ENCODE results near the gene RSL24D1. TPM values are rescaled to one million over a fixed set of nuclear protein-coding genes. Genes with fewer than 3 reads are reported as not detected.

Gene RSL24D1
- total and polyA plus RNA-seq, 2 of the 4 experiments (the other 2 are of a cell fraction): 36.5 to 36.7 TPM

- no peak overlapping the region for H3K56ac ChIP-seq (ENCODE audit: extremely low read depth, insufficient read depth, low read length)
- H3K4me1 ChIP-seq (ENCODE audit: control insufficient read depth, insufficient read depth, low read length): peaks cover 11% of the 10 kb centered on the region
- H3K4me2 ChIP-seq (ENCODE audit: low read depth, low read length): no peak overlapping the region
- no peak overlapping the region for H3K4me3 ChIP-seq (ENCODE audit: insufficient read depth, low read depth, low read length)
- TF ChIP-seq, protein P1, sequence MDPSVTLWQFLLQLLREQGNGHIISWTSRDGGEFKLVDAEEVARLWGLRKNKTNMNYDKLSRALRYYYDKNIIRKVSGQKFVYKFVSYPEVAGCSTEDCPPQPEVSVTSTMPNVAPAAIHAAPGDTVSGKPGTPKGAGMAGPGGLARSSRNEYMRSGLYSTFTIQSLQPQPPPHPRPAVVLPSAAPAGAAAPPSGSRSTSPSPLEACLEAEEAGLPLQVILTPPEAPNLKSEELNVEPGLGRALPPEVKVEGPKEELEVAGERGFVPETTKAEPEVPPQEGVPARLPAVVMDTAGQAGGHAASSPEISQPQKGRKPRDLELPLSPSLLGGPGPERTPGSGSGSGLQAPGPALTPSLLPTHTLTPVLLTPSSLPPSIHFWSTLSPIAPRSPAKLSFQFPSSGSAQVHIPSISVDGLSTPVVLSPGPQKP (IDR thresholded peaks at IDR 0.05; ENCODE audit: borderline replicate concordance, low read depth, low read length): no peak
- TF ChIP-seq RAD21 (IDR thresholded peaks at IDR 0.05; ENCODE audit: low read length) (no peak), SMC3 (IDR thresholded peaks at IDR 0.05; ENCODE audit: low read depth, low read length) (no peak), NFE2L2 (IDR thresholded peaks at IDR 0.05; ENCODE audit: low read depth, low read length) (no peak), BHLHE40 (IDR thresholded peaks at IDR 0.05; ENCODE audit: low read depth, low read length) (no peak), MAFK (IDR thresholded peaks at IDR 0.05; ENCODE audit: low read depth, low read length) (no peak), FOS (IDR thresholded peaks at IDR 0.05; ENCODE audit: low read depth, low read length) (no peak), MAZ (IDR thresholded peaks at IDR 0.05; ENCODE audit: borderline replicate concordance, low read depth, low read length) (no peak), RFX5 (IDR thresholded peaks at IDR 0.05; ENCODE audit: low read depth, low read length) (no peak), RCOR1 (IDR thresholded peaks at IDR 0.05; ENCODE audit: insufficient replicate concordance, low read length) (no peak), CHD1 (IDR thresholded peaks at IDR 0.05; ENCODE audit: low read depth, low read length) (no peak), MXI1 (IDR thresholded peaks at IDR 0.05; ENCODE audit: borderline replicate concordance, low read depth, low read length) (no peak), POLR2A (IDR thresholded peaks at IDR 0.05; ENCODE audit: low read depth, low read length) (no peak), CEBPB (IDR thresholded peaks at IDR 0.05; ENCODE audit: low read depth, low read length) (no peak)
- TF ChIP-seq, protein P2, sequence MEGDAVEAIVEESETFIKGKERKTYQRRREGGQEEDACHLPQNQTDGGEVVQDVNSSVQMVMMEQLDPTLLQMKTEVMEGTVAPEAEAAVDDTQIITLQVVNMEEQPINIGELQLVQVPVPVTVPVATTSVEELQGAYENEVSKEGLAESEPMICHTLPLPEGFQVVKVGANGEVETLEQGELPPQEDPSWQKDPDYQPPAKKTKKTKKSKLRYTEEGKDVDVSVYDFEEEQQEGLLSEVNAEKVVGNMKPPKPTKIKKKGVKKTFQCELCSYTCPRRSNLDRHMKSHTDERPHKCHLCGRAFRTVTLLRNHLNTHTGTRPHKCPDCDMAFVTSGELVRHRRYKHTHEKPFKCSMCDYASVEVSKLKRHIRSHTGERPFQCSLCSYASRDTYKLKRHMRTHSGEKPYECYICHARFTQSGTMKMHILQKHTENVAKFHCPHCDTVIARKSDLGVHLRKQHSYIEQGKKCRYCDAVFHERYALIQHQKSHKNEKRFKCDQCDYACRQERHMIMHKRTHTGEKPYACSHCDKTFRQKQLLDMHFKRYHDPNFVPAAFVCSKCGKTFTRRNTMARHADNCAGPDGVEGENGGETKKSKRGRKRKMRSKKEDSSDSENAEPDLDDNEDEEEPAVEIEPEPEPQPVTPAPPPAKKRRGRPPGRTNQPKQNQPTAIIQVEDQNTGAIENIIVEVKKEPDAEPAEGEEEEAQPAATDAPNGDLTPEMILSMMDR (conservative IDR thresholded peaks at IDR 0.05; ENCODE audit: low read depth, low read length): no peak
- TF ChIP-seq, protein P3, sequence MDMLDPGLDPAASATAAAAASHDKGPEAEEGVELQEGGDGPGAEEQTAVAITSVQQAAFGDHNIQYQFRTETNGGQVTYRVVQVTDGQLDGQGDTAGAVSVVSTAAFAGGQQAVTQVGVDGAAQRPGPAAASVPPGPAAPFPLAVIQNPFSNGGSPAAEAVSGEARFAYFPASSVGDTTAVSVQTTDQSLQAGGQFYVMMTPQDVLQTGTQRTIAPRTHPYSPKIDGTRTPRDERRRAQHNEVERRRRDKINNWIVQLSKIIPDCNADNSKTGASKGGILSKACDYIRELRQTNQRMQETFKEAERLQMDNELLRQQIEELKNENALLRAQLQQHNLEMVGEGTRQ (IDR thresholded peaks at IDR 0.05; ENCODE audit: low read depth, low read length): no peak
- H3K36me3 ChIP-seq (ENCODE audit: control insufficient read depth, insufficient read depth, low read length): peaks cover 1% of the 10 kb centered on the region; the same call in 1 of the 2 replicates
- DNase-seq (no peak), ATAC-seq (ENCODE audit: low read depth) (no peak)
- no peak overlapping the region; a peak in 1 of 4 replicates for H4K8ac ChIP-seq (ENCODE audit: low read depth in 2 of 2, low read length in 2 of 2)
- H3K79me1 ChIP-seq (ENCODE audit: low read depth in 1 of 2, low read length in 2 of 2): 0 out of 4 replicates have a peak, but pooled peaks cover 0 to 4% of the 10 kb centered on the region in 2 experiments
- BruUV-seq (replicated peaks): no TSS peak
- no peak overlapping the region for H3K9ac ChIP-seq (ENCODE audit: low read depth, low read length)
- no peak overlapping the region; the same call in 1 of the 2 replicates for H2AK5ac ChIP-seq (ENCODE audit: low read depth, low read length)
- H3K23ac ChIP-seq (ENCODE audit: low read depth, low read length): no peak overlapping the region
- no peaks in the 10 kb centered on the region for H3K27me3 ChIP-seq (ENCODE audit: control insufficient read depth, insufficient read depth, low read length)
- peak overlapping the region; percentile 31; the same call in 1 of the 2 replicates for H3K18ac ChIP-seq (ENCODE audit: low read depth, low read length)
- no peak overlapping the region for H3K14ac ChIP-seq (replicated peaks; ENCODE audit: low read depth, low read length)
- H2BK15ac ChIP-seq (ENCODE audit: low read depth, low read length): peak overlapping the region; percentile 55; the same call in 2 of the 3 replicates
- H3K4ac ChIP-seq (ENCODE audit: low read depth, low read length): no peak overlapping the region
- peak overlapping the region; percentile 96 for H2BK20ac ChIP-seq (ENCODE audit: low read depth, low read length)
- dilution Hi-C loops (cut with HindIII; ENCODE audit: low sequenced_read_pairs, unreplicated experiment): no loop called here
- intact Hi-C loops (cut with micrococcal nuclease): loop anchor here (5.0 kb wide), 1 partner anchor 35 kb away; no protein-coding TSS in a partner anchor
- H4K20me1 ChIP-seq (ENCODE audit: insufficient read depth, low read length): no peaks in the 10 kb centered on the region
- H4K5ac ChIP-seq (ENCODE audit: low read depth, low read length): peak overlapping the region; percentile 92; the same call in 1 of the 2 replicates
- CTCF ChIA-PET: no interaction called here
- POLR2A ChIA-PET (ENCODE audit: unreplicated experiment): no interaction called here
- in situ Hi-C loops (cut with MboI; ENCODE audit: low sequenced_read_pairs): loop anchor here (5.0 kb wide), 1 partner anchor 60 kb away; no protein-coding TSS in a partner anchor
- H2AFZ ChIP-seq (replicated peaks; ENCODE audit: low read length, poor library complexity): no peak overlapping the region
- H3K27ac ChIP-seq (ENCODE audit: insufficient read depth, low read length): no peak overlapping the region
- H3K9me3 ChIP-seq (ENCODE audit: control insufficient read depth, insufficient read depth, low read length): no peaks in the 10 kb centered on the region
- H2BK120ac ChIP-seq (ENCODE audit: low read depth, low read length): peak overlapping the region; percentile 98; the same call in 1 of the 2 replicates
- H2BK5ac ChIP-seq (ENCODE audit: low read depth, low read length, poor library complexity, severe bottlenecking): peak overlapping the region; percentile 5
- H2AK9ac ChIP-seq (replicated peaks; ENCODE audit: low read depth, low read length, poor library complexity): no peak overlapping the region
- peaks cover 7% of the 10 kb centered on the region for H3K9me1 ChIP-seq (ENCODE audit: insufficient read depth, low read length)
- H4K91ac ChIP-seq (ENCODE audit: insufficient read depth, low read depth, low read length): no peak overlapping the region; the same call in 1 of the 2 replicates
These were observed 25.8 kb upstream of the RSL24D1 start for GRCh38 chr15:55222588-55222987.

All from IMR-90 (cell line).